H1 (cell line): Measurements from ENCODE around the gene TAF3. TPM values are rescaled to one million over a fixed set of nuclear protein-coding genes. Genes with fewer than 3 reads are reported as not detected.

Experiments
- CTCF ChIA-PET: fragments of 300-600 bp; sonication (Branson Sonifier 250); formaldehyde crosslinking; loops from one replicate; lab custom pipeline; 2021; ENCODE audit not compliant: partially characterized antibody; lab: Charles Lee
- POLR2A ChIA-PET: fragments of 300-600 bp; sonication (Branson Sonifier 250); formaldehyde crosslinking; loops from one replicate; lab custom pipeline; 2021; ENCODE audit warnings: inconsistent platforms; ENCODE audit not compliant: partially characterized antibody; lab: Charles Lee
- DNase-seq, 2 experiments: peaks; one replicate each; pipeline versions ENCODE4 v3.0.0 to v3.0.0-alpha.2; 2010 to 2022; ENCODE audit warnings: low spot score in 2 of 2, low read depth in 1 of 2, mixed read lengths in 1 of 2
- FAIRE-seq: peaks from 2 replicates; lab custom pipeline; 2011; peaks lifted over from hg19 to GRCh38; lab: Jason Lieb, UNC
- H2AFZ ChIP-seq: 2 replicates; pipeline ENCODE4 v1.8.1; 2012; ENCODE audit warnings: low read length, inconsistent platforms
- H2AK5ac ChIP-seq: 2 replicates; pipeline ENCODE4 v1.6.1; 2013; ENCODE audit warnings: low read depth, low read length
- H2BK120ac ChIP-seq: replicated peaks from 2 replicates; pipeline ENCODE3; 2013; ENCODE audit warnings: low read depth, low read length, inconsistent platforms
- H2BK12ac ChIP-seq: 2 replicates; pipeline ENCODE4 v1.6.1; 2013; ENCODE audit warnings: low read depth, low read length
- H2BK15ac ChIP-seq: 2 replicates; pipeline ENCODE4 v1.6.1; 2013; ENCODE audit warnings: low read length
- H2BK20ac ChIP-seq: 2 replicates; pipeline ENCODE4 v1.6.1; 2013; ENCODE audit warnings: low read length
- H2BK5ac ChIP-seq: 2 replicates; pipeline ENCODE4 v1.6.1; 2013; ENCODE audit warnings: low read depth, low read length
- H3K14ac ChIP-seq: 2 replicates; pipeline ENCODE4 v1.6.1; 2013; ENCODE audit warnings: inconsistent platforms; ENCODE audit not compliant: insufficient read length
- H3K18ac ChIP-seq: 2 replicates; pipeline ENCODE4 v1.6.1; 2013; ENCODE audit warnings: low read length; ENCODE audit errors: extremely low read depth
- H3K23ac ChIP-seq: 2 replicates; pipeline ENCODE4 v1.6.1; 2013; ENCODE audit warnings: inconsistent platforms; ENCODE audit not compliant: insufficient read length
- H3K23me2 ChIP-seq: 2 replicates; pipeline ENCODE4 v1.6.1; 2013; ENCODE audit warnings: low read depth, low read length
- H3K27ac ChIP-seq: 2 replicates; pipeline ENCODE4 v1.6.1; 2011; ENCODE audit warnings: low read depth, low read length, inconsistent platforms
- H3K27me3 ChIP-seq, 4 experiments: replicated peaks in 1 of 4; 1 replicate in 1 of 4; 2 replicates in 3 of 4; pipeline versions ENCODE4 v1.6.1 to v1.8.1; 2011 to 2013; ENCODE audit warnings: low read length in 3 of 4, mild to moderate bottlenecking in 3 of 4, inconsistent platforms in 2 of 4, mixed read lengths in 2 of 4, moderate library complexity in 1 of 4; ENCODE audit not compliant: control insufficient read depth in 3 of 4, insufficient read depth in 3 of 4; ENCODE audit errors: extremely low read depth in 1 of 4
- H3K36me3 ChIP-seq, 4 experiments: 2 replicates each; pipeline versions ENCODE4 v1.6.1 to v1.8.1; 2011 to 2013; ENCODE audit warnings: mild to moderate bottlenecking in 4 of 4, low read length in 3 of 4, moderate library complexity in 2 of 4, control low read depth in 1 of 4, inconsistent platforms in 1 of 4; ENCODE audit not compliant: insufficient read depth in 4 of 4, control insufficient read depth in 2 of 4
- H3K4ac ChIP-seq: replicated peaks from 2 replicates; pipeline ENCODE3; 2013; ENCODE audit warnings: low read length, low read depth, mixed read lengths, inconsistent platforms; ENCODE audit not compliant: insufficient read length
- H3K4me1 ChIP-seq, 4 experiments: replicated peaks in 1 of 4; 1 replicate in 1 of 4; 2 replicates in 3 of 4; pipeline versions ENCODE4 v1.6.1 to v1.8.1; 2011 to 2013; ENCODE audit warnings: low read length in 3 of 4, inconsistent platforms in 2 of 4, mixed read lengths in 1 of 4; ENCODE audit not compliant: insufficient read depth in 4 of 4, control insufficient read depth in 3 of 4
- H3K4me2 ChIP-seq, 2 experiments: 2 replicates each; pipeline versions ENCODE4 v1.6.1 to v1.8.1; 2011 to 2013; ENCODE audit warnings: low read depth in 2 of 2, low read length in 2 of 2, control low read depth in 1 of 2, inconsistent platforms in 1 of 2, mild to moderate bottlenecking in 1 of 2; ENCODE audit not compliant: insufficient read depth in 1 of 2
- H3K4me3 ChIP-seq, 4 experiments: fragments of 200-600, 300-600 bp in 1 of 4; sonication (generic), shearing (Covaris generic), sonication (Bioruptor Twin) in 1 of 4; 2 replicates each; pipeline versions ENCODE4 v1.5.1 to v1.8.1; 2011 to 2016; ENCODE audit warnings: low read length in 4 of 4, low read depth in 3 of 4, control low read depth in 2 of 4, inconsistent platforms in 2 of 4, mild to moderate bottlenecking in 2 of 4, mixed read lengths in 1 of 4, moderate library complexity in 1 of 4; ENCODE audit not compliant: insufficient read depth in 2 of 4; ENCODE audit errors: extremely low read depth in 1 of 4
- H3K56ac ChIP-seq: replicated peaks from 2 replicates; pipeline ENCODE3; 2013; ENCODE audit warnings: low read depth, mild to moderate bottlenecking, mixed read lengths, low read length, inconsistent platforms; ENCODE audit not compliant: insufficient read length
- H3K79me1 ChIP-seq: 2 replicates; pipeline ENCODE4 v1.6.1; 2013; ENCODE audit warnings: low read depth, low read length, control low read depth
- H3K79me2 ChIP-seq, 2 experiments: 2 replicates each; pipeline versions ENCODE4 v1.6.1 to v1.8.1; 2012 to 2013; ENCODE audit warnings: low read length in 2 of 2, mild to moderate bottlenecking in 2 of 2, inconsistent platforms in 1 of 2; ENCODE audit not compliant: insufficient read depth in 2 of 2, control insufficient read depth in 1 of 2
- H3K9ac ChIP-seq, 4 experiments: replicated peaks in 1 of 4; 1 replicate in 1 of 4; 2 replicates in 3 of 4; pipeline versions ENCODE4 v1.6.1 to v1.8.1; 2011 to 2013; ENCODE audit warnings: low read depth in 3 of 4, low read length in 3 of 4, control low read depth in 2 of 4, mild to moderate bottlenecking in 2 of 4, moderate library complexity in 2 of 4, inconsistent platforms in 1 of 4; ENCODE audit errors: extremely low read depth in 1 of 4
- H3K9me3 ChIP-seq, 2 experiments: 2 replicates each; pipeline versions ENCODE4 v1.6.1 to v1.8.1; 2012 to 2013; ENCODE audit warnings: mild to moderate bottlenecking in 2 of 2, moderate library complexity in 2 of 2, control low read depth in 1 of 2, inconsistent platforms in 1 of 2, low read depth in 1 of 2, low read length in 1 of 2, mixed read lengths in 1 of 2; ENCODE audit not compliant: insufficient read depth in 2 of 2
- H4K20me1 ChIP-seq, 2 experiments: replicated peaks in 1 of 2; 2 replicates each; pipeline versions ENCODE3 to v1.8.1; 2011 to 2013; ENCODE audit warnings: inconsistent platforms in 2 of 2, low read length in 2 of 2, mild to moderate bottlenecking in 1 of 2; ENCODE audit not compliant: insufficient read depth in 2 of 2, control insufficient read depth in 1 of 2
- H4K5ac ChIP-seq: 2 replicates; pipeline ENCODE4 v1.6.1; 2013; ENCODE audit warnings: low read length, low read depth, mixed read lengths, inconsistent platforms; ENCODE audit not compliant: insufficient read length
- H4K8ac ChIP-seq: 2 replicates; pipeline ENCODE4 v1.8.0; 2013; ENCODE audit warnings: mild to moderate bottlenecking, moderate library complexity, low read length, inconsistent platforms; ENCODE audit not compliant: insufficient read depth; ENCODE audit errors: extremely low read depth
- H4K91ac ChIP-seq: replicated peaks from 2 replicates; pipeline ENCODE3; 2013; ENCODE audit warnings: low read length, mixed read lengths, inconsistent platforms; ENCODE audit not compliant: insufficient read length
- KDM1A ChIP-seq: fragments of 200-600, 300-600 bp; sonication (generic); IDR thresholded peaks from 2 replicates; pipeline ENCODE4 v1.7.1; 2016; ENCODE audit warnings: mild to moderate bottlenecking, low read length, borderline replicate concordance
- POLR2A ChIP-seq, 2 experiments: IDR thresholded peaks; 1 replicate in 1 of 2; 2 replicates in 1 of 2; pipeline ENCODE4 v1.6.1; 2011; ENCODE audit warnings: low read depth in 2 of 2, low read length in 2 of 2, mild to moderate bottlenecking in 2 of 2; ENCODE audit errors: control extremely low read depth in 1 of 2
- RBBP5 ChIP-seq: IDR thresholded peaks from 2 replicates; pipeline ENCODE4 v1.7.1; 2012; ENCODE audit warnings: low read depth, mild to moderate bottlenecking, inconsistent platforms, low read length, moderate library complexity, borderline replicate concordance
- SAP30 ChIP-seq: fragments of 300-600 bp; sonication (generic); IDR thresholded peaks from 2 replicates; pipeline ENCODE4 v1.7.1; 2012; ENCODE audit warnings: low read length, moderate library complexity, mild to moderate bottlenecking, inconsistent platforms; ENCODE audit not compliant: insufficient read depth, insufficient replicate concordance
- SIRT6 ChIP-seq: IDR thresholded peaks from one replicate; pipeline ENCODE4 v1.7.1; 2012; ENCODE audit warnings: low read length, inconsistent platforms
- SRF ChIP-seq: IDR thresholded peaks from 2 replicates; pipeline ENCODE4 v1.6.1; 2011; ENCODE audit warnings: mild to moderate bottlenecking, low read depth, low read length, moderate library complexity
- TAF1 ChIP-seq: IDR thresholded peaks from 2 replicates; pipeline ENCODE4 v1.6.1; 2011; ENCODE audit warnings: mild to moderate bottlenecking, low read depth, low read length
- WGBS, 2 experiments: shearing (Covaris generic) in 1 of 2; methylation state at CpG; one replicate each; pipeline versions ENCODE4 v1.1.6 to v1.1.7; 2013 to 2015; ENCODE audit warnings: low lambda C conversion rate in 2 of 2, mixed read lengths in 2 of 2, inconsistent platforms in 1 of 2, low coverage in 1 of 2, missing lambda C conversion rate in 1 of 2; ENCODE audit not compliant: insufficient replicate concordance in 2 of 2, insufficient coverage in 1 of 2, insufficient read length in 1 of 2; ENCODE audit errors: extremely low coverage in 1 of 2, missing lambda C conversion rate in 1 of 2; 5-methylcytosine and 5-hydroxymethylcytosine counted together
- polyA plus RNA-seq, 7 experiments: library from polyadenylated mRNA; depleted of rRNA in 3 of 7; stranded (reverse) in 5 of 7; unstranded in 2 of 7; fragments of >200 nt in 5 of 7; fragments of 200-250 nt in 2 of 7; gene quantifications; 1 replicate in 5 of 7; 2 replicates in 1 of 7; 4 replicates in 1 of 7; pipeline versions ENCODE4 v1.2.1 to v1.2.3, GENCODE V29; 2011 to 2013; ENCODE audit warnings: missing spikeins in 2 of 7, mixed read lengths in 2 of 7
- total RNA-seq: library from RNA; stranded (reverse); fragmentation: NEBNext Ultra II Directional; extraction: Animal tissue kit (Norgen Biotek cat#: 25700); gene quantifications from 2 replicates; pipeline ENCODE4 v1.2.1, GENCODE V29; 2021
- TF ChIP-seq, protein P1 (sequence below): IDR thresholded peaks from 2 replicates; pipeline ENCODE4 v1.6.1; 2011; ENCODE audit warnings: low read length, improper control_type of control experiment

TAF3 gene
- total and polyA plus RNA-seq, 2 of the 8 experiments (the other 6 are each of a cell fraction or from before 2014, with no cell fraction given), result 1.5 to 11.2 TPM

DNA sequence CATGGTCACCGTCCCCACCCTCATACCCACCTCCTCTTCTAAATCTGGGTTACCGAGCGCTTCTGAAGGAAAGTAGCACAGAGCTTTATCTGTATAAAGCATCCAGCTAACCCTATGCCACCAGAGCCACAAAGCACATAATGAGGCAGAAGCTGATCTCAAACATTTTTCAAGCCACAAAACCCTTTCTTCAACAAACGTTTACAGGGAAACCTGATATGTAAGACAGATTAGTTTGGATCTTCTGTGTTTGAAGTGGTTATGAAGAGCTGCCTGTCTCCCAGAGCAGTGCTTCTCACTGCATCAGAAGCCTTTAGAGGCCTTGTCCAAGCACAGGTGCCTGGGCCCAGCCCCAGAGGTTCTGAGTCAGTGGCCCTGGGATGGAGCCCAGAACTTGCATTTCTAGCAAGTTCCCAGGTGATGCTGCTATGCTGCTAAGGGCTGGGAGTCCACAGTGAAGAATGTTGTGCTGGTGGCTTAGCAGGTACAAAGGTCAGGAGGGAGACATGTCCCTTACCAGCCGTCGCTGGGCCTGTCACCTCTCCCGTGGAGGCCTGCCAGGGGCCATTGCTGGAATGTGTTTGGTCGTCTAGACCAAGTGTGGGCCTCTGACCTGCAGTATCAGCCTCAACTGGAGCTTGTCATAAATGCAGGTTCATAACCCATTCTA lies 90.4 kb downstream of the TAF3 start:
- no peak overlapping the region for H2BK15ac ChIP-seq
- H3K4me1 ChIP-seq, result peaks cover 2 to 4% (median 3%) of the 10 kb centered on the region in 4 experiments; a peak in 6 of 7 replicates
- FAIRE-seq, result no peak
- no peaks in the 10 kb centered on the region for H3K23me2 ChIP-seq
- ChIA-PET POLR2A (no interaction called here), CTCF (no interaction called here)
- no peak overlapping the region for H3K4ac ChIP-seq
- WGBS, 2 experiments, result 98% methylated on average over 8 of the region's 8 CpGs; no CpG with 5 or more reads in 1 of the 2 experiments
- H2AFZ ChIP-seq, result no peak overlapping the region
- no peak overlapping the region for H3K4me3 ChIP-seq
- H2BK20ac ChIP-seq, result no peak overlapping the region
- H3K9me3 ChIP-seq, result no peaks in the 10 kb centered on the region
- no peak overlapping the region for H2BK5ac ChIP-seq
- no peak overlapping the region for H2BK120ac ChIP-seq
- H3K4me2 ChIP-seq, result no peak overlapping the region
- H2BK12ac ChIP-seq, result no peak overlapping the region
- H3K18ac ChIP-seq, result no peak overlapping the region
- H3K79me1 ChIP-seq, result no peaks in the 10 kb centered on the region; the same call in 1 of the 2 replicates
- H3K36me3 ChIP-seq, result no peaks in the 10 kb centered on the region
- H3K56ac ChIP-seq, result no peak overlapping the region
- peaks cover 2% of the 10 kb centered on the region in 2 experiments for H4K20me1 ChIP-seq
- H4K8ac ChIP-seq, result no peak overlapping the region; the same call in 1 of the 2 replicates
- no peak overlapping the region for H3K14ac ChIP-seq
- no peak overlapping the region for H2AK5ac ChIP-seq
- no peak overlapping the region for H3K23ac ChIP-seq
- H4K91ac ChIP-seq, result no peak overlapping the region
- no peak overlapping the region for H3K27ac ChIP-seq
- H3K27me3 ChIP-seq, result no peaks in the 10 kb centered on the region
- DNase-seq, result no peak
- no peak overlapping the region for H4K5ac ChIP-seq
- no peak overlapping the region for H3K9ac ChIP-seq
- H3K79me2 ChIP-seq, result no peaks in the 10 kb centered on the region
- no peak for TF ChIP-seq POLR2A (IDR thresholded peaks at IDR 0.05; ENCODE audit: control extremely low read depth in 1 of 2, low read depth in 2 of 2, low read length in 2 of 2)
- TF ChIP-seq SIRT6, result no peak
- no peak for TF ChIP-seq RBBP5
- TF ChIP-seq TAF1, result no peak
- no peak for TF ChIP-seq KDM1A
- TF ChIP-seq, protein P1, sequence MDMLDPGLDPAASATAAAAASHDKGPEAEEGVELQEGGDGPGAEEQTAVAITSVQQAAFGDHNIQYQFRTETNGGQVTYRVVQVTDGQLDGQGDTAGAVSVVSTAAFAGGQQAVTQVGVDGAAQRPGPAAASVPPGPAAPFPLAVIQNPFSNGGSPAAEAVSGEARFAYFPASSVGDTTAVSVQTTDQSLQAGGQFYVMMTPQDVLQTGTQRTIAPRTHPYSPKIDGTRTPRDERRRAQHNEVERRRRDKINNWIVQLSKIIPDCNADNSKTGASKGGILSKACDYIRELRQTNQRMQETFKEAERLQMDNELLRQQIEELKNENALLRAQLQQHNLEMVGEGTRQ, result no peak
- no peak for TF ChIP-seq SRF
- no peak for TF ChIP-seq SAP30
